Activated T-helper 17 cell treated with anti-CD3 and anti-CD28 coated beads, Interleukin-2, amount 50 U/mL, for 72 hours (primary cell): ENCODE measurements around the gene PCDHGA1. TPM values are rescaled to one million over a fixed set of nuclear protein-coding genes. Genes with fewer than 3 reads are reported as not detected.
"Not testable (repeated sequence)": the region's sequence is repeated elsewhere in the genome, so short reads cannot be mapped to it uniquely, and the experiment has no call there.

Experiments
- ATAC-seq: fragments of 150-1000 bp; cut with Tn5 transposase; replicated peaks from 2 replicates; pipeline ENCODE4 v1.10.0; 2021; ENCODE audit warnings: mild to moderate bottlenecking, moderate library complexity
- H3K27ac Mint-ChIP-seq: one replicate; pipeline ENCODE4 v1.8.0; 2022; ENCODE audit warnings: mixed read lengths
- H3K27me3 Mint-ChIP-seq: one replicate; pipeline ENCODE4 v1.8.0; 2022; ENCODE audit warnings: mixed read lengths
- H3K36me3 Mint-ChIP-seq: one replicate; pipeline ENCODE4 v1.8.0; 2022; ENCODE audit warnings: low read depth, mild to moderate bottlenecking, mixed read lengths
- H3K4me1 Mint-ChIP-seq: one replicate; pipeline ENCODE4 v1.8.0; 2022; ENCODE audit warnings: mixed read lengths
- H3K4me3 Mint-ChIP-seq: one replicate; pipeline ENCODE4 v1.8.0; 2022; ENCODE audit warnings: mild to moderate bottlenecking, mixed read lengths
- H3K9me3 Mint-ChIP-seq: one replicate; pipeline ENCODE4 v1.8.0; 2022; ENCODE audit warnings: mixed read lengths
- total RNA-seq, 2 donors: library from RNA; stranded (reverse); gene quantifications; one replicate each; pipeline ENCODE4 v1.2.3, GENCODE V29; 2022

Gene PCDHGA1
- total RNA-seq, 2 donors from 2014 or later: 0.09 to 0.16 TPM

DNA sequence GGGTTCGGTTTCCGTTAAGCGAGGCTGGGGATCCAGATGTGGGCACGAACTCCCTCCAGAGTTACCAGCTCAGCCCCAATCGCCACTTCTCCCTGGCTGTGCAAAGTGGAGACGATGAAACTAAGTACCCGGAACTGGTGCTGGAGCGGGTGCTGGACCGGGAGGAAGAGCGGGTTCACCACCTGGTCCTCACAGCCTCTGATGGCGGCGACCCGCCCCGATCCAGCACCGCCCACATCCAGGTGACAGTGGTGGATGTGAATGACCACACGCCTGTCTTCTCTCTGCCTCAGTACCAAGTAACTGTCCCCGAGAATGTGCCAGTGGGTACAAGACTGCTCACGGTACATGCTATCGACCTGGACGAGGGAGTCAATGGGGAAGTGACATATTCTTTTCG, 53.0 kb downstream of the PCDHGA1 start:
- ATAC-seq: no peak
- peaks cover 51% of the 10 kb centered on the region for H3K27me3 Mint-ChIP-seq
- peaks cover 7% of the 10 kb centered on the region for H3K9me3 Mint-ChIP-seq
- H3K36me3 Mint-ChIP-seq: peaks cover 6% of the 10 kb centered on the region
- no peaks in the 10 kb centered on the region for H3K4me1 Mint-ChIP-seq
- H3K27ac Mint-ChIP-seq: no peak overlapping the region
- no peak overlapping the region for H3K4me3 Mint-ChIP-seq

DNA sequence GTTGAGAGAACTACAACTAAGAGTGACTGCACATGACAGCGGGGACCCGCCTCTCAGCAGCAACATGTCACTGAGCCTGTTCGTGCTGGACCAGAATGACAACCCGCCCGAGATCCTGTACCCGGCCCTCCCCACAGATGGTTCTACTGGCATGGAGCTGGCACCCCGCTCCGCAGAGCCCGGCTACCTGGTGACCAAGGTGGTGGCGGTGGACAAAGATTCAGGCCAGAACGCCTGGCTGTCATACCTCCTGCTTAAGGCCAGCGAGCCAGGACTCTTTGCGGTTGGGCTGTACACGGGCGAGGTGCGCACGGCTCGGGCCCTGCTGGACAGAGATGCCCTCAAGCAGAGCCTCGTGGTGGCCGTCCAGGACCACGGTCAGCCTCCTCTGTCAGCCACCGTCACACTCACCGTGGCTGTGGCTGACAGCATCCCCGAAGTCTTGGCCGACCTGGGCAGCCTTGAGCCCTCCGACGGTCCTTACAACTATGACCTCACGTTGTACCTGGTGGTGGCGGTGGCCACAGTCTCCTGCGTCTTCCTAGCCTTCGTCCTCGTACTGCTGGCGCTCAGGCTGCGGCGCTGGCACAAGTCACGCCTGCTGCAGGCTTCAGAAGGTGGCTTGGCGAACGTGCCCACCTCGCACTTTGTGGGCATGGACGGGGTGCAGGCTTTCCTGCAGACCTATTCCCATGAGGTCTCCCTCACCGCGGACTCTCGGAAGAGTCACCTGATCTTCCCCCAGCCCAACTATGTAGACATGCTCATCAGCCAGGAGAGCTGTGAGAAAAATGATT, 54.4 kb downstream of the PCDHGA1 start:
- peaks cover 54% of the 10 kb centered on the region for H3K27me3 Mint-ChIP-seq
- peaks cover 14% of the 10 kb centered on the region for H3K9me3 Mint-ChIP-seq
- H3K36me3 Mint-ChIP-seq: peaks cover 11% of the 10 kb centered on the region
- H3K4me3 Mint-ChIP-seq: no peak overlapping the region
- H3K4me1 Mint-ChIP-seq: no peaks in the 10 kb centered on the region
- no peak overlapping the region for H3K27ac Mint-ChIP-seq
- ATAC-seq: no peak

DNA sequence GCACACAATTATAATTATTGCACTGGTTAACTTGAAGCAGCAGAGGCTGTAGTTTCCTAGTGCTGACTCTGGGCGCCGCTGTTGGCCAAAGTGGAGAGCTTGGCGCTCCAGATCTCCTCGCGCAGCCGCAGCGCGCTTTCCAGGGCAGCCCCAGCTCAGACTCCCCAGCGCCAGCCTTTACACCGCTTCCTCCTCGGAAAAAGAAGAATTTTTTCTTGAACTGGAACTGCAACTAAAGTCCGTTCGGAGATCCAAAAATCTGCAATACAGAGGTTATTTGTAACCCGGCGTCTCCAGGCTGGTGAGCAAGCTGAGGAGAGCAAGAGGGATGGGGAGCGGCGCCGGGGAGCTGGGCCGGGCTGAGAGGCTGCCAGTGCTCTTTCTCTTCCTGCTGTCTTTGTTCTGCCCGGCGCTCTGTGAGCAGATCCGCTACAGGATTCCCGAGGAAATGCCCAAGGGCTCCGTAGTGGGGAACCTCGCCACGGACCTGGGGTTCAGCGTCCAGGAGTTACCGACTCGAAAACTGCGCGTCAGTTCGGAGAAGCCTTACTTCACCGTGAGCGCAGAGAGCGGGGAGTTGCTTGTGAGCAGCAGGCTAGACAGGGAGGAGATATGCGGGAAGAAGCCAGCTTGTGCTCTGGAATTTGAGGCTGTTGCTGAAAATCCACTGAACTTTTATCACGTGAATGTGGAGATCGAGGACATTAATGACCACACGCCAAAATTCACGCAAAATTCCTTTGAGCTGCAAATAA, 57.4 kb downstream of the PCDHGA1 start, which contains the start of gene PCDHGB4:
PCDHGB4 (plus strand) TSS at position 142 of the 755 bp plus-strand sequence; CDS start at position 329, 187 bp downstream.
- not testable (repeated sequence) for H3K4me1 Mint-ChIP-seq
- peaks cover 60% of the 10 kb centered on the region for H3K27me3 Mint-ChIP-seq
- peaks cover 22% of the 10 kb centered on the region for H3K9me3 Mint-ChIP-seq

DNA sequence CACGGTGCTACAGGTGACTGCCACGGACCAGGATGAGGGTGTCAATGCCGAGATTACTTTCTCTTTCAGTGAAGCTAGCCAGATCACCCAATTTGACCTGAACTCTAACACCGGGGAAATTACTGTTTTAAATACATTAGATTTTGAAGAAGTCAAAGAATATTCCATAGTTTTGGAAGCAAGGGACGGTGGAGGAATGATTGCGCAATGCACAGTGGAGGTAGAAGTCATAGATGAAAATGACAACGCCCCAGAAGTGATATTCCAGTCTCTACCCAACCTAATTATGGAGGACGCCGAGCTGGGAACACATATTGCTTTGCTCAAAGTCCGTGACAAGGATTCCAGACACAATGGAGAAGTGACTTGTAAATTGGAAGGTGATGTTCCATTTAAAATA, 58.3 kb downstream of the PCDHGA1 start:
- Mint-ChIP-seq H3K4me3 (no peak overlapping the region), H3K36me3 (peaks cover 10% of the 10 kb centered on the region), H3K9me3 (peaks cover 22% of the 10 kb centered on the region), H3K27ac (no peak overlapping the region), H3K27me3 (peaks cover 59% of the 10 kb centered on the region), H3K4me1 (no peaks in the 10 kb centered on the region)
- no peak for ATAC-seq

More for the DNA sequence above, 57.4 kb downstream of the PCDHGA1 start, which contains the start of gene PCDHGB4:
- Mint-ChIP-seq H3K36me3 (peaks cover 12% of the 10 kb centered on the region), H3K4me3 (peak within 1 kb of the TSS; percentile 22)
- peak; percentile 48 for ATAC-seq
- not testable (repeated sequence) for H3K27ac Mint-ChIP-seq

- Mint-ChIP-seq H3K4me1 (no peaks in the 10 kb centered on the region), H3K4me3 (no peak overlapping the region), H3K27ac (no peak overlapping the region), H3K27me3 (peaks cover 59% of the 10 kb centered on the region), H3K9me3 (peaks cover 27% of the 10 kb centered on the region), H3K36me3 (peaks cover 10% of the 10 kb centered on the region)
- no peak for ATAC-seq
Observed at GRCh38 chr5:141389153-141390042, 59.1 kb downstream of the PCDHGA1 start.

GRCh38 chr5:141392429-141393198, 62.3 kb downstream of the PCDHGA1 start, which contains the start of gene PCDHGA8:
PCDHGA8 (plus strand) TSS chr5:141392633; CDS start chr5:141392814, 181 bp downstream.
- no peak within 1 kb of the TSS for H3K4me3 Mint-ChIP-seq

DNA sequence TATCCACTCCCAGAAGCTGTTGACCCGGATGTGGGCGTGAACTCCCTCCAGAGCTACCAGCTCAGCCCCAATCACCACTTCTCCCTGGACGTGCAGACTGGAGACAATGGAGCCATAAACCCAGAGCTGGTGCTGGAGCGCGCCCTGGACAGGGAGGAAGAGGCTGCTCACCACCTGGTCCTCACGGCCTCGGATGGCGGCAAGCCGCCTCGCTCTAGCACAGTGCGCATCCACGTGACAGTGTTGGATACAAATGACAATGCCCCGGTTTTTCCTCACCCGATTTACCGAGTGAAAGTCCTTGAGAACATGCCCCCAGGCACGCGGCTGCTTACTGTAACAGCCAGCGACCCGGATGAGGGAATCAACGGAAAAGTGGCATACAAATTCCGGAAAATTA, 63.0 kb downstream of the PCDHGA1 start:
- Mint-ChIP-seq H3K27me3 (peaks cover 52% of the 10 kb centered on the region), H3K27ac (no peak overlapping the region)

More at GRCh38 chr5:141392429-141393198, 62.3 kb downstream of the PCDHGA1 start, which contains the start of gene PCDHGA8:
- Mint-ChIP-seq H3K27me3 (peaks cover 54% of the 10 kb centered on the region), H3K4me1 (no peaks in the 10 kb centered on the region), H3K36me3 (peaks cover 10% of the 10 kb centered on the region), H3K9me3 (peaks cover 21% of the 10 kb centered on the region), H3K27ac (no peak within 1 kb of the TSS)
- ATAC-seq: no peak

GRCh38 chr5:141394401-141395187, 64.3 kb downstream of the PCDHGA1 start:
- H3K27me3 Mint-ChIP-seq: peaks cover 52% of the 10 kb centered on the region
- peaks cover 13% of the 10 kb centered on the region for H3K9me3 Mint-ChIP-seq
- H3K4me1 Mint-ChIP-seq, H3K4me3 Mint-ChIP-seq, ATAC-seq, H3K27ac Mint-ChIP-seq, H3K36me3 Mint-ChIP-seq: not testable (repeated sequence)

More for the DNA sequence above, 63.0 kb downstream of the PCDHGA1 start:
- Mint-ChIP-seq H3K4me3 (no peak overlapping the region), H3K9me3 (peaks cover 21% of the 10 kb centered on the region), H3K4me1 (no peaks in the 10 kb centered on the region), H3K36me3 (peaks cover 9% of the 10 kb centered on the region)
- no peak for ATAC-seq

DNA sequence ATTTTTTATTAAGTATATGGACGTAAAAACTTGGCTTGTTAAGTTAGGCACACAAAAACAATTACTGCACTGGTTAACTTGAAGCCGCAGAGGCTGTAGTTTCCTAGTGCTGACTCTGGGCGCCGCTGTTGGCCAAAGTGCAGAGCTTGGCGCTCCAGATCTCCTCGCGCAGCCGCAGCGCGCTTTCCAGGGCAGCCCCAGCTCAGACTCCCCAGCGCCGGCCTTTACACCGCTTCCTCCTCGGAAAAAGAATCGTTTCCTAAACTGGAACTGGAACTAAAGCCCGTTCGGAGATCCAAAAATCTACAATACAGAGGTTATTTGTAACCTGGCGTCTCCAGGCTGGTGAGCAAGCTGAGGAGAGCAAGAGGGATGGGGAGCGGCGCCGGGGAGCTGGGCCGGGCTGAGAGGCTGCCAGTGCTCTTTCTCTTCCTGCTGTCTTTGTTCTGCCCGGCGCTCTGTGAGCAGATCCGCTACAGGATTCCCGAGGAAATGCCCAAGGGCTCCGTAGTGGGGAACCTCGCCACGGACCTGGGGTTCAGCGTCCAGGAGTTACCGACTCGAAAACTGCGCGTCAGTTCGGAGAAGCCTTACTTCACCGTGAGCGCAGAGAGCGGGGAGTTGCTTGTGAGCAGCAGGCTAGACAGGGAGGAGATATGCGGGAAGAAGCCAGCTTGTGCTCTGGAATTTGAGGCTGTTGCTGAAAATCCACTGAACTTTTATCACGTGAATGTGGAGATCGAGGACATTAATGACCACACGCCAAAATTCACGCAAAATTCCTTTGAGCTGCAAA, 67.6 kb downstream of the PCDHGA1 start, which contains the start of gene PCDHGB5:
PCDHGB5 (plus strand) TSS at position 192 of the 796 bp plus-strand sequence; CDS start at position 373, 181 bp downstream.
- H3K27me3 Mint-ChIP-seq: peaks cover 53% of the 10 kb centered on the region
- H3K36me3 Mint-ChIP-seq, H3K9me3 Mint-ChIP-seq, H3K4me1 Mint-ChIP-seq, H3K4me3 Mint-ChIP-seq, H3K27ac Mint-ChIP-seq: not testable (repeated sequence)
- peak; percentile 70 for ATAC-seq

DNA sequence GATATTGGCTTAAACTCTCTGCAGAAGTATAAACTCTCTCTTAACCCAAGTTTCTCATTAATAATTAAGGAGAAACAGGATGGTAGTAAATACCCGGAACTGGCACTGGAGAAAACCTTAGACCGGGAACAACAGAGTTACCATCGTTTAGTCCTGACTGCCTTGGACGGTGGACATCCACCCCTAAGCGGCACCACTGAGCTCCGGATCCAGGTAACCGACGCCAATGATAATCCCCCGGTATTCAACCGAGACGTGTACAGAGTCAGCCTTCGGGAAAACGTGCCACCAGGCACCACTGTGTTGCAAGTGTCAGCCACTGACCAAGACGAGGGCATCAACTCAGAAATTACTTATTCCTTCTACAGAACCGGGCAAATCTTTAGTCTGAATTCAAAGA, 68.3 kb downstream of the PCDHGA1 start:
- peaks cover 56% of the 10 kb centered on the region for H3K27me3 Mint-ChIP-seq
- H3K36me3 Mint-ChIP-seq: peaks cover 6% of the 10 kb centered on the region
- no peaks in the 10 kb centered on the region for H3K4me1 Mint-ChIP-seq
- no peak for ATAC-seq
- peaks cover 9% of the 10 kb centered on the region for H3K9me3 Mint-ChIP-seq
- H3K4me3 Mint-ChIP-seq: no peak overlapping the region
- no peak overlapping the region for H3K27ac Mint-ChIP-seq

GRCh38 chr5:141399555-141400258, 69.4 kb downstream of the PCDHGA1 start:
- no peak overlapping the region for H3K27ac Mint-ChIP-seq
- H3K4me1 Mint-ChIP-seq: no peaks in the 10 kb centered on the region

More at GRCh38 chr5:141399555-141400258, 69.4 kb downstream of the PCDHGA1 start:
- Mint-ChIP-seq H3K4me3 (no peak overlapping the region), H3K36me3 (peaks cover 6% of the 10 kb centered on the region), H3K27me3 (peaks cover 56% of the 10 kb centered on the region), H3K9me3 (peaks cover 4% of the 10 kb centered on the region)
- no peak for ATAC-seq
